ENCODE data around the gene IL1RAPL1.

DNA sequence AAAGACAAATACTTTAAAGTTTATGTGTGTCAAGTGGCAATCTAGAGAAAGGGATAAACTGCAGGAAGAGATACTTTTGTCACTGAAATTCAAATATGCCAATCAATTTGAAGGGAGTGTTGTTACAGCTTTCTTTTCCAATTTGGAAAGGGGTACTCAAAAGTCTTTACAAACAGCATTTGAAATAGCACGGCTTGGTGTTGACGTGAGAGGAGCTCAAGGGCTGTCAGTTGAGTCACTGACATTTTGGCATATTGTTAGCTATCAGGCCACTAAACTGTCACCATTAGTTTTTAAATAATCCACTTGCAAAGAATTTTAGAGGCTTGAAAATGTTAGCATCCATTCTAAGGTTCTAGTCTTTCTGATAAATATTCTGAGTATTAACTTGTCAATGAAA lies 698.4 kb downstream of the IL1RAPL1 start:
- TF ChIP-seq ZNF274 (IDR thresholded peaks at IDR 0.05; ENCODE audit: low read depth, low read length) (no peak), YY1 (IDR thresholded peaks at IDR 0.05; ENCODE audit: insufficient read depth, insufficient read length) (no peak)

Data from NT2/D1 (cell line).